Myocyte (in vitro differentiated cells): ENCODE data around the gene LATS2. TPM values are rescaled to one million over a fixed set of nuclear protein-coding genes. Genes with fewer than 3 reads are reported as not detected.

Source experiments
- DNase-seq: peaks from one replicate; pipeline ENCODE4 v3.0.0-alpha.2; 2012; ENCODE audit warnings: low read depth
- total RNA-seq: library from RNA; depleted of rRNA; stranded (reverse); fragments of >200 nt; gene quantifications from 2 replicates; pipeline ENCODE4 v1.2.3, GENCODE V29; 2014

Gene LATS2
- total RNA-seq, 1 donor from 2014 or later, result 21.4 TPM

- no peak for DNase-seq
These were observed 12.3 kb downstream of the LATS2 start for GRCh38 chr13:21048901-21049698.

- DNase-seq, result no peak
These were observed 13.6 kb downstream of the LATS2 start for GRCh38 chr13:21047591-21048282.

GRCh38 chr13:21047087-21047486 lies 14.3 kb downstream of the LATS2 start:
- no peak for DNase-seq

GRCh38 chr13:21046203-21046602 lies 15.2 kb downstream of the LATS2 start:
- no peak for DNase-seq

- DNase-seq, result no peak
These were observed 16.3 kb downstream of the LATS2 start for GRCh38 chr13:21045100-21045499.

GRCh38 chr13:21043898-21044297 lies 17.5 kb downstream of the LATS2 start:
- DNase-seq, result no peak

GRCh38 chr13:21040120-21040826 lies 21.1 kb downstream of the LATS2 start:
- DNase-seq, result no peak

- no peak for DNase-seq
These were observed 22.1 kb downstream of the LATS2 start for GRCh38 chr13:21039097-21039800.

- DNase-seq, result no peak
These were observed 23.7 kb downstream of the LATS2 start for GRCh38 chr13:21037656-21038055.

GRCh38 chr13:21035498-21035897 lies 25.9 kb downstream of the LATS2 start:
- no peak for DNase-seq

- peak; percentile 41 for DNase-seq
These were observed 26.7 kb downstream of the LATS2 start for GRCh38 chr13:21034603-21035191.

- DNase-seq, result peak; percentile 62
These were observed 27.4 kb downstream of the LATS2 start for GRCh38 chr13:21033856-21034602.

- peak; percentile 28 for DNase-seq
These were observed 28.1 kb downstream of the LATS2 start for GRCh38 chr13:21033212-21033840.

GRCh38 chr13:21032656-21033055 lies 28.7 kb downstream of the LATS2 start:
- no peak for DNase-seq

GRCh38 chr13:21031594-21032275 lies 29.7 kb downstream of the LATS2 start:
- DNase-seq, result no peak

- no peak for DNase-seq
These were observed 35.8 kb downstream of the LATS2 start for GRCh38 chr13:21025539-21025938.

GRCh38 chr13:21022056-21022979 lies 39.1 kb downstream of the LATS2 start:
- DNase-seq, result no peak

- DNase-seq, result no peak
These were observed 40.8 kb downstream of the LATS2 start for GRCh38 chr13:21020581-21020980.
